Heart left ventricle (tissue), 13 donors: ENCODE measurements around the gene HYCC1.

Experiments
- POLR2A ChIP-seq, 2 donors: fragments of 450-650 bp; IDR thresholded peaks; one replicate each; pipeline ENCODE4 v1.6.1; 2017; ENCODE audit warnings: antibody characterized with exemption in 2 of 2, mild to moderate bottlenecking in 2 of 2, moderate library complexity in 2 of 2
- TF ChIP-seq, protein P1 (sequence below), 12 donors: fragments of 200-600 bp; sonication (generic) in 4 of 12; IDR thresholded peaks; one replicate each; pipeline versions ENCODE4 v1.5.0 to v1.8.0; 2018 to 2022; ENCODE audit warnings: antibody characterized with exemption in 12 of 12, mild to moderate bottlenecking in 5 of 12
- donor health status: ischemic (EF 13 %, LVEDD 7.1; RV severe dilation, severe dysfunction).
- donor health status: DM: no; HTN: yes; CAD: no.
- donor health status: DM: no; HTN: no; CAD: no.
- donor health status: ischemic (EF 25% LVEDD 6.9; RV normal size, moderate dysfunction).
- donor health status: ischemic (EF 25% LVEDD 5.7; RV mildly dilated, moderate dysfunction).
- donor health status: ischemic (EF 35%, LVEDD 5.7; RV mildly dilated, moderate dysfunction).
- donor health status: nonischemic (EF 11% LVEDD 7.7; RV severe dilation, severe dysfunction).
- donor health status: DM: yes; HTN: yes; CAD: no.
- donor health status: PGD.
- donor health status: ischemic (EF 29% LVEDD 5.4; RV normal size, mild dysfunction).
- donor health status: nonischemic (EF 23%, LVEDD 6.1; RV moderate dilation, normal function).

GRCh38 chr7:23022258-23022769 lies 8.4 kb upstream of the HYCC1 start:
- TF ChIP-seq, protein P1, sequence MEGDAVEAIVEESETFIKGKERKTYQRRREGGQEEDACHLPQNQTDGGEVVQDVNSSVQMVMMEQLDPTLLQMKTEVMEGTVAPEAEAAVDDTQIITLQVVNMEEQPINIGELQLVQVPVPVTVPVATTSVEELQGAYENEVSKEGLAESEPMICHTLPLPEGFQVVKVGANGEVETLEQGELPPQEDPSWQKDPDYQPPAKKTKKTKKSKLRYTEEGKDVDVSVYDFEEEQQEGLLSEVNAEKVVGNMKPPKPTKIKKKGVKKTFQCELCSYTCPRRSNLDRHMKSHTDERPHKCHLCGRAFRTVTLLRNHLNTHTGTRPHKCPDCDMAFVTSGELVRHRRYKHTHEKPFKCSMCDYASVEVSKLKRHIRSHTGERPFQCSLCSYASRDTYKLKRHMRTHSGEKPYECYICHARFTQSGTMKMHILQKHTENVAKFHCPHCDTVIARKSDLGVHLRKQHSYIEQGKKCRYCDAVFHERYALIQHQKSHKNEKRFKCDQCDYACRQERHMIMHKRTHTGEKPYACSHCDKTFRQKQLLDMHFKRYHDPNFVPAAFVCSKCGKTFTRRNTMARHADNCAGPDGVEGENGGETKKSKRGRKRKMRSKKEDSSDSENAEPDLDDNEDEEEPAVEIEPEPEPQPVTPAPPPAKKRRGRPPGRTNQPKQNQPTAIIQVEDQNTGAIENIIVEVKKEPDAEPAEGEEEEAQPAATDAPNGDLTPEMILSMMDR (IDR thresholded peaks at IDR 0.05), result no peak
- no peak for TF ChIP-seq POLR2A (IDR thresholded peaks at IDR 0.05)
